Body of pancreas (tissue), 4 donors: Measurements from ENCODE around the gene PDZD2.

ENCODE experiments used
- POLR2A ChIP-seq, 3 donors: fragments of 450-650 bp; IDR thresholded peaks; one replicate each; pipeline ENCODE4 v1.6.1; 2016; ENCODE audit warnings: antibody characterized with exemption in 3 of 3, mild to moderate bottlenecking in 2 of 3
- TF ChIP-seq, protein P1 (sequence below), 7 experiments: fragments of 450-650 bp in 4 of 7; fragments of 200-600 bp in 3 of 7; sonication (generic) in 3 of 7; IDR thresholded peaks; one replicate each; pipeline ENCODE4 v1.5.1; 2016 to 2019; ENCODE audit warnings: antibody characterized with exemption in 7 of 7

- TF ChIP-seq, protein P1, sequence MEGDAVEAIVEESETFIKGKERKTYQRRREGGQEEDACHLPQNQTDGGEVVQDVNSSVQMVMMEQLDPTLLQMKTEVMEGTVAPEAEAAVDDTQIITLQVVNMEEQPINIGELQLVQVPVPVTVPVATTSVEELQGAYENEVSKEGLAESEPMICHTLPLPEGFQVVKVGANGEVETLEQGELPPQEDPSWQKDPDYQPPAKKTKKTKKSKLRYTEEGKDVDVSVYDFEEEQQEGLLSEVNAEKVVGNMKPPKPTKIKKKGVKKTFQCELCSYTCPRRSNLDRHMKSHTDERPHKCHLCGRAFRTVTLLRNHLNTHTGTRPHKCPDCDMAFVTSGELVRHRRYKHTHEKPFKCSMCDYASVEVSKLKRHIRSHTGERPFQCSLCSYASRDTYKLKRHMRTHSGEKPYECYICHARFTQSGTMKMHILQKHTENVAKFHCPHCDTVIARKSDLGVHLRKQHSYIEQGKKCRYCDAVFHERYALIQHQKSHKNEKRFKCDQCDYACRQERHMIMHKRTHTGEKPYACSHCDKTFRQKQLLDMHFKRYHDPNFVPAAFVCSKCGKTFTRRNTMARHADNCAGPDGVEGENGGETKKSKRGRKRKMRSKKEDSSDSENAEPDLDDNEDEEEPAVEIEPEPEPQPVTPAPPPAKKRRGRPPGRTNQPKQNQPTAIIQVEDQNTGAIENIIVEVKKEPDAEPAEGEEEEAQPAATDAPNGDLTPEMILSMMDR (IDR thresholded peaks at IDR 0.05) = no peak
- no peak for TF ChIP-seq POLR2A (IDR thresholded peaks at IDR 0.05)
Observed at GRCh38 chr5:31625394-31625793, 13.5 kb upstream of the PDZD2 start.
